ENCODE measurements around the gene TMEM263. TPM values are rescaled to one million over a fixed set of nuclear protein-coding genes. Genes with fewer than 3 reads are reported as not detected.

Gene TMEM263
- polyA plus RNA-seq, 1 donor from 2014 or later, result 27.1 TPM

DNA sequence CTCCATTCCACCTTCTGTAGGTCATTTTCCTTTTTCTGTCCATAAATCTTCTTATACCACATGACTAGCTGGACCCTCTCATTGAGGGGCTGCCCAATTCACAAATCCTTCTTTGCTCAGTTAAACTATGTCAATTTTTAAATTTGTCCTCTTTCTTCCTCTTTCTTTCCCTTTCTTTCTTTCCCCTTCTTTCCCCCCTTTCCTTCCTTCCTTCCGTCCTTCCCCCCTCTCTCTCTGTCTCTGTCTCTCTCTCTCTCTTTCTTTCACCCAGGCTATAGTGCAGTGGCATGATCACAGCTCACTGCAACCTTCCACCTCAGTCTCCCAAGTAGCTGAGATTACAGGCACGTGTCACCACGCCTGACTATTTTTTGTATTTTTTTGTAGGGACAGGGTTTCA is 47.1 kb upstream of the TMEM263 start:
- Histone ChIP-seq H3K4me3 (ENCODE audit: low read length) (no peak overlapping the region), H3K9me3 (ENCODE audit: low read length) (no peaks in the 10 kb centered on the region), H3K27me3 (ENCODE audit: insufficient read depth, low read depth, low read length) (no peaks in the 10 kb centered on the region), H2AFZ (ENCODE audit: low read depth, low read length) (no peak overlapping the region), H4K20me1 (ENCODE audit: insufficient read depth) (no peaks in the 10 kb centered on the region), H3K79me2 (replicated peaks; ENCODE audit: insufficient read depth, low read length) (no peaks in the 10 kb centered on the region), H3K9me2 (ENCODE audit: insufficient read depth, low read length) (no peaks in the 10 kb centered on the region), H3F3A (ENCODE audit: insufficient read depth, low read length, poor library complexity, severe bottlenecking) (no peaks in the 10 kb centered on the region), H3K27ac (ENCODE audit: low read length) (no peak overlapping the region), H3K36me3 (ENCODE audit: insufficient read depth, low read length) (no peaks in the 10 kb centered on the region), H3K9ac (ENCODE audit: low read length) (no peak overlapping the region), H3K4me2 (ENCODE audit: low read length) (no peak overlapping the region)
- TF ChIP-seq MXI1 (conservative IDR thresholded peaks at IDR 0.05; ENCODE audit: poor library complexity, severe bottlenecking) (no peak), TAF1 (IDR thresholded peaks at IDR 0.05; ENCODE audit: low read depth) (no peak), EZH2 (IDR thresholded peaks at IDR 0.05; ENCODE audit: borderline replicate concordance, insufficient read depth, low read length, poor library complexity, severe bottlenecking) (no peak), SMC3 (conservative IDR thresholded peaks at IDR 0.05; ENCODE audit: poor library complexity) (no peak), EP300 (conservative IDR thresholded peaks at IDR 0.05; ENCODE audit: poor library complexity, severe bottlenecking) (no peak), RAD21 (conservative IDR thresholded peaks at IDR 0.05) (no peak), POLR2AphosphoS5 (IDR thresholded peaks at IDR 0.05) (no peak)
- TF ChIP-seq, protein P1, sequence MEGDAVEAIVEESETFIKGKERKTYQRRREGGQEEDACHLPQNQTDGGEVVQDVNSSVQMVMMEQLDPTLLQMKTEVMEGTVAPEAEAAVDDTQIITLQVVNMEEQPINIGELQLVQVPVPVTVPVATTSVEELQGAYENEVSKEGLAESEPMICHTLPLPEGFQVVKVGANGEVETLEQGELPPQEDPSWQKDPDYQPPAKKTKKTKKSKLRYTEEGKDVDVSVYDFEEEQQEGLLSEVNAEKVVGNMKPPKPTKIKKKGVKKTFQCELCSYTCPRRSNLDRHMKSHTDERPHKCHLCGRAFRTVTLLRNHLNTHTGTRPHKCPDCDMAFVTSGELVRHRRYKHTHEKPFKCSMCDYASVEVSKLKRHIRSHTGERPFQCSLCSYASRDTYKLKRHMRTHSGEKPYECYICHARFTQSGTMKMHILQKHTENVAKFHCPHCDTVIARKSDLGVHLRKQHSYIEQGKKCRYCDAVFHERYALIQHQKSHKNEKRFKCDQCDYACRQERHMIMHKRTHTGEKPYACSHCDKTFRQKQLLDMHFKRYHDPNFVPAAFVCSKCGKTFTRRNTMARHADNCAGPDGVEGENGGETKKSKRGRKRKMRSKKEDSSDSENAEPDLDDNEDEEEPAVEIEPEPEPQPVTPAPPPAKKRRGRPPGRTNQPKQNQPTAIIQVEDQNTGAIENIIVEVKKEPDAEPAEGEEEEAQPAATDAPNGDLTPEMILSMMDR (IDR thresholded peaks at IDR 0.05; ENCODE audit: poor library complexity, severe bottlenecking), result no peak
- TF ChIP-seq, protein P2, sequence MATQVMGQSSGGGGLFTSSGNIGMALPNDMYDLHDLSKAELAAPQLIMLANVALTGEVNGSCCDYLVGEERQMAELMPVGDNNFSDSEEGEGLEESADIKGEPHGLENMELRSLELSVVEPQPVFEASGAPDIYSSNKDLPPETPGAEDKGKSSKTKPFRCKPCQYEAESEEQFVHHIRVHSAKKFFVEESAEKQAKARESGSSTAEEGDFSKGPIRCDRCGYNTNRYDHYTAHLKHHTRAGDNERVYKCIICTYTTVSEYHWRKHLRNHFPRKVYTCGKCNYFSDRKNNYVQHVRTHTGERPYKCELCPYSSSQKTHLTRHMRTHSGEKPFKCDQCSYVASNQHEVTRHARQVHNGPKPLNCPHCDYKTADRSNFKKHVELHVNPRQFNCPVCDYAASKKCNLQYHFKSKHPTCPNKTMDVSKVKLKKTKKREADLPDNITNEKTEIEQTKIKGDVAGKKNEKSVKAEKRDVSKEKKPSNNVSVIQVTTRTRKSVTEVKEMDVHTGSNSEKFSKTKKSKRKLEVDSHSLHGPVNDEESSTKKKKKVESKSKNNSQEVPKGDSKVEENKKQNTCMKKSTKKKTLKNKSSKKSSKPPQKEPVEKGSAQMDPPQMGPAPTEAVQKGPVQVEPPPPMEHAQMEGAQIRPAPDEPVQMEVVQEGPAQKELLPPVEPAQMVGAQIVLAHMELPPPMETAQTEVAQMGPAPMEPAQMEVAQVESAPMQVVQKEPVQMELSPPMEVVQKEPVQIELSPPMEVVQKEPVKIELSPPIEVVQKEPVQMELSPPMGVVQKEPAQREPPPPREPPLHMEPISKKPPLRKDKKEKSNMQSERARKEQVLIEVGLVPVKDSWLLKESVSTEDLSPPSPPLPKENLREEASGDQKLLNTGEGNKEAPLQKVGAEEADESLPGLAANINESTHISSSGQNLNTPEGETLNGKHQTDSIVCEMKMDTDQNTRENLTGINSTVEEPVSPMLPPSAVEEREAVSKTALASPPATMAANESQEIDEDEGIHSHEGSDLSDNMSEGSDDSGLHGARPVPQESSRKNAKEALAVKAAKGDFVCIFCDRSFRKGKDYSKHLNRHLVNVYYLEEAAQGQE (IDR thresholded peaks at IDR 0.05; ENCODE audit: borderline replicate concordance), result no peak

DNA sequence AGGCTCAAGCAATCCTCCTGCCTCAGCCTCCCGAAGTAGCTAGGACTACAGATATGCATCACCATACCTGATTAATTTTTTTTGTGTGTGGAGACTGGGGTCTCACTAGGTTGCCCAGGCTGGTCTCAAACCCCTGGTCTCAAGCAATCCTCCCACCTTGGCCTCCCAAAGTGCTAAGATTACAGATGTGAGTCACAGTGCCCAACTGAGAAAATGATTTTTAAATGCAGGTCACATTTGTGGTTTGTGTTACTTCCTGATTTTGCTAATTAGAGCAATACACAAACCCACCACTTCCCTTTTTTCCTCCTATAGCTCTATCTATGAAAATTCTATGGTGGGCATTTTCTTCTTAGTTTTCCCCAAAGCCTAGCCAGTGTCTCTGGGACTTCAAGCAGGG is 45.5 kb upstream of the TMEM263 start:
- Histone ChIP-seq H3K9me3 (ENCODE audit: low read length) (no peaks in the 10 kb centered on the region), H4K20me1 (ENCODE audit: insufficient read depth) (no peaks in the 10 kb centered on the region), H3K27me3 (ENCODE audit: insufficient read depth, low read depth, low read length) (no peaks in the 10 kb centered on the region), H3K79me2 (replicated peaks; ENCODE audit: insufficient read depth, low read length) (no peaks in the 10 kb centered on the region), H3K4me2 (ENCODE audit: low read length) (no peak overlapping the region), H2AFZ (ENCODE audit: low read depth, low read length) (no peak overlapping the region), H3K36me3 (ENCODE audit: insufficient read depth, low read length) (no peaks in the 10 kb centered on the region), H3K9ac (ENCODE audit: low read length) (no peak overlapping the region), H3K9me2 (ENCODE audit: insufficient read depth, low read length) (no peaks in the 10 kb centered on the region), H3K27ac (ENCODE audit: low read length) (no peak overlapping the region), H3K4me3 (ENCODE audit: low read length) (no peak overlapping the region), H3F3A (ENCODE audit: insufficient read depth, low read length, poor library complexity, severe bottlenecking) (no peaks in the 10 kb centered on the region)
- TF ChIP-seq MXI1 (conservative IDR thresholded peaks at IDR 0.05; ENCODE audit: poor library complexity, severe bottlenecking) (no peak), RAD21 (conservative IDR thresholded peaks at IDR 0.05) (no peak), SMC3 (conservative IDR thresholded peaks at IDR 0.05; ENCODE audit: poor library complexity) (no peak), EP300 (conservative IDR thresholded peaks at IDR 0.05; ENCODE audit: poor library complexity, severe bottlenecking) (no peak), TAF1 (IDR thresholded peaks at IDR 0.05; ENCODE audit: low read depth) (no peak), EZH2 (IDR thresholded peaks at IDR 0.05; ENCODE audit: borderline replicate concordance, insufficient read depth, low read length, poor library complexity, severe bottlenecking) (no peak), POLR2AphosphoS5 (IDR thresholded peaks at IDR 0.05) (no peak)
- TF ChIP-seq, protein P1 (IDR thresholded peaks at IDR 0.05; ENCODE audit: poor library complexity, severe bottlenecking), result no peak
- TF ChIP-seq, protein P2 (IDR thresholded peaks at IDR 0.05; ENCODE audit: borderline replicate concordance), result no peak
